GM10847 (cell line): ENCODE data around the gene GGTLC2.

ENCODE experiments used
- POLR2A ChIP-seq: IDR thresholded peaks from 2 replicates; pipeline ENCODE4 v1.6.1; 2011; ENCODE audit not compliant: insufficient read length; ENCODE audit errors: extremely low read depth

The GGTLC2 gene

GRCh38 chr22:22692707-22693530, 48.5 kb downstream of the GGTLC2 start:
- no peak for TF ChIP-seq POLR2A

GRCh38 chr22:22693531-22693884, 49.1 kb downstream of the GGTLC2 start:
- TF ChIP-seq POLR2A: no peak

- no peak for TF ChIP-seq POLR2A
These were observed 49.7 kb downstream of the GGTLC2 start for GRCh38 chr22:22694106-22694505.

- TF ChIP-seq POLR2A: no peak
These were observed 51.7 kb downstream of the GGTLC2 start for GRCh38 chr22:22696104-22696503.
